ENCODE data around the gene PZP. TPM values are rescaled to one million over a fixed set of nuclear protein-coding genes. Genes with fewer than 3 reads are reported as not detected.

Gene PZP
- total and polyA plus RNA-seq, 7 donors: 0.11 to 0.25 (median 0.17) TPM

DNA sequence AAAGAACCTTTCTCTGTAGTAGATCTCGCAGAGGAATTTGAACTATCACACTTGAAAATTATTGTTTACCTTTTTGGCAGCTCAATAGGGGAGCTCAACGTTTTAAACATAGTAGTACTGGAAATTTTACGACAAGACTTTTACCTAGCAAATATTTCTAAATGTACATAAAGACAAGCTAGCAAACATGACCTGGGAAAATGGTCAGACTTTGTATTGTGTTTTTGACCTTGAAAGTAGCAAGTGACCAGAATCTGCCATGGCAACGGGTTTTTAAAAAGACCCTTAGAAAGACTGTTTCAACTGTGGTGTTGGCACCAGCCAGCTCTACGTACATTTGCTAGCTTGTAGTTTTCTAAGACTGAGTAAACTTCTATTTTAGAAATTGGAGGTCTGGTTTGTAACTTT is 72.3 kb downstream of the PZP start:
- H3K36me3 ChIP-seq (ENCODE audit: insufficient read depth in 1 of 2, low read depth in 1 of 2): no peaks in the 10 kb centered on the region
- H3K27me3 ChIP-seq (ENCODE audit: insufficient read depth in 3 of 3, low read length in 2 of 3): no peaks in the 10 kb centered on the region
- no peak for ATAC-seq
- TF ChIP-seq, protein P1, sequence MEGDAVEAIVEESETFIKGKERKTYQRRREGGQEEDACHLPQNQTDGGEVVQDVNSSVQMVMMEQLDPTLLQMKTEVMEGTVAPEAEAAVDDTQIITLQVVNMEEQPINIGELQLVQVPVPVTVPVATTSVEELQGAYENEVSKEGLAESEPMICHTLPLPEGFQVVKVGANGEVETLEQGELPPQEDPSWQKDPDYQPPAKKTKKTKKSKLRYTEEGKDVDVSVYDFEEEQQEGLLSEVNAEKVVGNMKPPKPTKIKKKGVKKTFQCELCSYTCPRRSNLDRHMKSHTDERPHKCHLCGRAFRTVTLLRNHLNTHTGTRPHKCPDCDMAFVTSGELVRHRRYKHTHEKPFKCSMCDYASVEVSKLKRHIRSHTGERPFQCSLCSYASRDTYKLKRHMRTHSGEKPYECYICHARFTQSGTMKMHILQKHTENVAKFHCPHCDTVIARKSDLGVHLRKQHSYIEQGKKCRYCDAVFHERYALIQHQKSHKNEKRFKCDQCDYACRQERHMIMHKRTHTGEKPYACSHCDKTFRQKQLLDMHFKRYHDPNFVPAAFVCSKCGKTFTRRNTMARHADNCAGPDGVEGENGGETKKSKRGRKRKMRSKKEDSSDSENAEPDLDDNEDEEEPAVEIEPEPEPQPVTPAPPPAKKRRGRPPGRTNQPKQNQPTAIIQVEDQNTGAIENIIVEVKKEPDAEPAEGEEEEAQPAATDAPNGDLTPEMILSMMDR (IDR thresholded peaks at IDR 0.05): no peak
- no peak overlapping the region for H3K27ac ChIP-seq
- DNase-seq: no peak
- no peak overlapping the region for H3K4me3 ChIP-seq
- WGBS, 3 donors: 87 to 92% (median 92%) methylated on average over 5 of the region's 5 CpGs
- H3K4me1 ChIP-seq: no peaks in the 10 kb centered on the region
- intact Hi-C loops (cut with DNase I): no loop called here
- H3K9me3 ChIP-seq: no peaks in the 10 kb centered on the region

DNA sequence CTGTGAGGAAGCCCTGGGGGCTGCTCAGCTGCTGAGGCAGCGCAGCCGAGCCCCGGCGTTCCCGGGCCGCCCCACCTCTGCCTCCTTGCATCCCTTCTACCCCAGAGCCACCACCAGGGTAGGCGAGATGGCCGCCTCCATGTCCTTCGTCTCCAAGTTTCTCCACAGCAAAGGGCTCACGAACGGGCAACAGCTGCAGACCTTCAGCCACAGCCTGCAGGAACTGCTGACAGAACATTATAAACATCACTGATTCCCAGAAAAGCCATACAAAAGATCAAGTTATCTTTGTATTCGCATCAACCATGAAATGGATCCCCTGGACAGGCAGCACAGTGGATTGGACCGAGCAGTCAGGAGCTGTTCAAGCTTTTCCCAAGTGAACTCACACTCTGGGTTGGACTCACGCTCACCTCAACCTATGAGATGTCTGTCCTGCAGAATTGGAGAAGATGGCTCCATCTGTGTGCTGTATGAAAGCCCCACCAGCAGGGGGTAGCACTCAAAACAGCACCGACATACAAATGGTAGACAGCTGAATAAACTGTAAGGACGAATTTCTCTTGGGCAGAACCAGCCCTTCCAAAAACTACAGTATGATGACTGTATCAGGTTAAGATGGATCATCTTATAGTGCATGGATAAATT is 73.1 kb downstream of the PZP start:
- TF ChIP-seq, protein P1 (IDR thresholded peaks at IDR 0.05): no peak
- ATAC-seq (no peak), DNase-seq (no peak)
- no peak overlapping the region for H3K4me3 ChIP-seq
- H3K36me3 ChIP-seq (ENCODE audit: insufficient read depth in 1 of 2, low read depth in 1 of 2): no peaks in the 10 kb centered on the region
- intact Hi-C loops (cut with DNase I): no loop called here
- H3K27me3 ChIP-seq (ENCODE audit: insufficient read depth in 3 of 3, low read length in 2 of 3): no peaks in the 10 kb centered on the region
- peaks cover 2% of the 10 kb centered on the region for H3K9me3 ChIP-seq
- WGBS, 3 donors: 72 to 81% (median 76%) methylated on average over 16 of the region's 16 CpGs
- H3K27ac ChIP-seq: no peak overlapping the region
- no peaks in the 10 kb centered on the region for H3K4me1 ChIP-seq

DNA sequence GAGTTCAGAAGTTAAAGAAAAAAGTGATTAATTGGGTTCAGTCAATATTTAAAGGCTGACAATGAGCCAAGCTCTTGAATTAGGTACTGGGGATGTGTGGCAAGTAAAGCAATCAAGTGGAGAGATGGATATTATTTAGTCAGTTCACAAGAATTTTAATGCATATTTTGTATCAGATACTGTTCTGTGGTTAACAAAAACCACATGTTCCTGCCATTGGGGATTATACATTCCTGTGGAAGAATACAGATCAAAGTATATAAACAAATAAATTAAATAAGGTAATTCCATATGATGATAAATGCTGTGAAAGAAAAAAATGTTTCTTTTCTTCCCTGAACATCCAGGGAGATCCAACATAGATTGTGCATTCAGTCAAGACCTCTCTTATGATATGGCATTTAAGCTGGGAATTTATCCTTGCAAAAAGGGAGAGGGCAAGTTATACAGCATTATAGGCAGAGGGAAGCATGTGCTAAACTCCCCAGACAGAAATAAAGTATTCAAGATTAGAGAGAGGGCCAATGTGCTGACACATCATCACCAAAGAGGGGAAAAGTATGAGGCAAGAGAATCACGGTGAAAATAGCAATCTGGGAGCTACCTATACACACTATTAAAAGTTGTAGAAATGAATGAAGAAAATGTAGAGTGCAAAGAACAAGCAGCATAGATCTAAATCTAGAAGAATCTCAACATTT is 74.8 kb downstream of the PZP start:
- DNase-seq (no peak), ATAC-seq (no peak)
- 39 to 61% (median 45%) methylated on average over 1 of the region's 1 CpG for WGBS, 3 donors
- peaks cover 3% of the 10 kb centered on the region for H3K9me3 ChIP-seq
- no peaks in the 10 kb centered on the region for H3K4me1 ChIP-seq
- no peaks in the 10 kb centered on the region for H3K27me3 ChIP-seq (ENCODE audit: insufficient read depth in 3 of 3, low read length in 2 of 3)
- TF ChIP-seq, protein P1 (IDR thresholded peaks at IDR 0.05): no peak
- H3K4me3 ChIP-seq: no peak overlapping the region
- H3K36me3 ChIP-seq (ENCODE audit: insufficient read depth in 1 of 2, low read depth in 1 of 2): no peaks in the 10 kb centered on the region
- intact Hi-C loops (cut with DNase I): no loop called here
- no peak overlapping the region for H3K27ac ChIP-seq

DNA sequence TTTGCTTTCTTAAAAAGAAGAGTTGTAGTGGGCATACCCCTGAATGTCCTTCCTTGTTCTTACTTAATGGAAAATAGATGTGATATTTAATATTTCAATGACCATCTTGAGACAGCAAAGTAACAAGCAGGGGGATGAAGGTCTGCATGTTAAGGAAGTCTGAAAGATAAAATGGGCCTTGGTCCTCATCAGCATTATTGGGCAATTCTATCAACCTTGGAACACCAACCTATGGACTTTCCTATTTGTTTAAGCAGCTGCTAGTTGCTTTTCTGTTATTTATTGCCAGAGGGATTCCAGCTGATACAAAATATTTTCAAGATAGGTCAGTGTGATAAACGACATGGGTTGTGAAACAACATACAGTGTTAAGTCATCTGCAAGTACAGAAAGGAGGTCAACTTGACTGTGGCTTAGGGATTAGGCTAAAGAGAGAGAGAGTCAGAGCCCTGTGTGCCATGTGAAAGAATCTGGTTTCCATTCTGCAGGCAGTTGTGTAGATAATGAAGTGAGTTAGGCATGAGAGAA is 76.1 kb downstream of the PZP start:
- Histone ChIP-seq H3K9me3 (peaks cover 3% of the 10 kb centered on the region), H3K36me3 (ENCODE audit: insufficient read depth in 1 of 2, low read depth in 1 of 2) (no peaks in the 10 kb centered on the region), H3K27me3 (ENCODE audit: insufficient read depth in 3 of 3, low read length in 2 of 3) (no peaks in the 10 kb centered on the region), H3K4me3 (no peak overlapping the region), H3K4me1 (no peaks in the 10 kb centered on the region), H3K27ac (no peak overlapping the region)
- TF ChIP-seq, protein P1 (IDR thresholded peaks at IDR 0.05): no peak
- WGBS, 3 donors: 15 to 39% (median 35%) methylated on average over 1 of the region's 1 CpG
- ATAC-seq: no peak
- intact Hi-C loops (cut with DNase I): no loop called here
- DNase-seq: no peak

Measured in psoas muscle (tissue), 8 donors.